ENCODE measurements around the gene IL36G.

DNA sequence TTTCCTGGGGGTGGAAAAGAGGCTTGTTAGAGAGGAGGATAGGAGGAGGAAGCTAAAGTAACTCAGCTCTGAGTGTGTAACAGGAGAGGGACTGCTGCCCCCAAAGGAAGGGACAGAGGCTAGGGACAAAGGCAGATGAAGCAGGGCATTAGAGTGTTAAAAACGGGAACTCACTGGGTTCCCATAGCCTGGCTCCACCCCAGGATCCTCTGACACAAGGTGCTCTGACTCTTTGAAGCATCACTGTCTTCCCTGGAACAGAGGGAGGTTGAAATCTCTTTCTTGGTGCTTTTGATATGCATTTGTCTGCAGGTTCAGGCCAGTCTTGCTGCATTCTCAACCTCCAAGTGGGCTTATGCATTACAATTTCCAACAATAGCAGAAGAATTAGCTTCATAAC, 50.3 kb downstream of the IL36G start:
- TF ChIP-seq, protein P1, sequence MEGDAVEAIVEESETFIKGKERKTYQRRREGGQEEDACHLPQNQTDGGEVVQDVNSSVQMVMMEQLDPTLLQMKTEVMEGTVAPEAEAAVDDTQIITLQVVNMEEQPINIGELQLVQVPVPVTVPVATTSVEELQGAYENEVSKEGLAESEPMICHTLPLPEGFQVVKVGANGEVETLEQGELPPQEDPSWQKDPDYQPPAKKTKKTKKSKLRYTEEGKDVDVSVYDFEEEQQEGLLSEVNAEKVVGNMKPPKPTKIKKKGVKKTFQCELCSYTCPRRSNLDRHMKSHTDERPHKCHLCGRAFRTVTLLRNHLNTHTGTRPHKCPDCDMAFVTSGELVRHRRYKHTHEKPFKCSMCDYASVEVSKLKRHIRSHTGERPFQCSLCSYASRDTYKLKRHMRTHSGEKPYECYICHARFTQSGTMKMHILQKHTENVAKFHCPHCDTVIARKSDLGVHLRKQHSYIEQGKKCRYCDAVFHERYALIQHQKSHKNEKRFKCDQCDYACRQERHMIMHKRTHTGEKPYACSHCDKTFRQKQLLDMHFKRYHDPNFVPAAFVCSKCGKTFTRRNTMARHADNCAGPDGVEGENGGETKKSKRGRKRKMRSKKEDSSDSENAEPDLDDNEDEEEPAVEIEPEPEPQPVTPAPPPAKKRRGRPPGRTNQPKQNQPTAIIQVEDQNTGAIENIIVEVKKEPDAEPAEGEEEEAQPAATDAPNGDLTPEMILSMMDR (IDR thresholded peaks at IDR 0.05), result no peak
- TF ChIP-seq POLR2A (IDR thresholded peaks at IDR 0.05), result no peak
